COLO668 (cell line): ENCODE results near the gene MORF4L1.
"Not testable (repeated sequence)": the region's sequence is repeated elsewhere in the genome, so short reads cannot be mapped to it uniquely, and the experiment has no call there.

Source experiments
- DNase-seq: peaks from one replicate; lab custom pipeline; 2025; ENCODE audit not compliant: unreplicated experiment; lab: John Stamatoyannopoulos, UW

The MORF4L1 gene

DNA sequence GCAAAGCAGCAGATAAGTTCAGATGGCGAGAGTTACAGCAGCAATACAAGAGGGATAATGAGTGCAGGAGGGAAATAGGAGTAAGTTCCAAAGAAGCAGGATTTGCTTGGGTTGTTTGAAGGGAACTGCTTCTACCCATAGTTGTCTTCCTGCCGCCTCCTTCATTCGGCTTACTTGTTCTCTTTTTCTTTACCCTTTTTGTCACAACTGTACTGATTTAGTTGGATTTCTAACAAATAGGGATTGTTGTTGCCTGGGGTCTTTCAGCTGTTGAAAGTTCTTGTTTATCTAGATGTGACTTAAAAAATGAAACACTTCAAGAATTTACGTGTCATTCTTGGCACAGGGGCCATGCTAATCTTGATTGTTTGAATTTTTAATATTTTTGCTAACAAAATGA, 25.9 kb downstream of the MORF4L1 start:
- no peak for DNase-seq

DNA sequence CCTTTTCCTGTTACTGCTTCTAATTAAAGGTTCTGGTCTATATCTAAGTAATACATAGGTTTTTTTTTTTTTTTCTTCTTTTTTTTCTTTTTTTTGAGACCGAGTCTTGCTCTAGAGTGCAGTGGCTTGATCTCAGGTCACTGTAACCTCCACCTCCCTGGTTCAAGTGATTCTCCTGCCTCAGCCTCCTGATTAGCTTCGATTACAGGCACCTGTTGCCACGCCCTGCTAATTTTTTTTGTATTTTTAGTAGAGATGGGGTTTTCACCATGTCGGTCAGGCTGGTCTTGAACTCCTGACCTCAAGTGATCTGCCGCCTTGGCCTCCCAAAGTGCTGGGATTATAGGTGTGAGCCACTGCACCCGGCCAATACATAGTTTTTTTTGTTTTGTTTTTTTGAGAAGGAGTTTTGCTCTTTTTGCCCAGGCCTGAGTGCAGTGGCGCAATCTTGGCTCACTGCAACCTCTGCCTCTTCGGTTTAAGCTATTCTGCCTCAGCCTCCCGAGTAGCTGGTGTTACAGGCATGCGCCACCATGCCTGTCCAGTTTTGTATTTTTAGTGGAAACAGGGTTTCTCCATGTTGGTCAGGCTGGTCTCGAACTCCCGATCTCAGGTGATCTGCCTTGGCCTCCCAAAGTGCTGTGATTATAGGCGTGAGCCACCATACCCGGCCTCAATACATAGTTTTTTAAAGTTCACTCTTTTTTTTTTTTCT, 28.3 kb downstream of the MORF4L1 start:
- not testable (repeated sequence) for DNase-seq

GRCh38 chr15:78902281-78903032, 29.8 kb downstream of the MORF4L1 start:
- not testable (repeated sequence) for DNase-seq

- no peak for DNase-seq
These were observed 32.1 kb downstream of the MORF4L1 start for GRCh38 chr15:78904599-78905358.

DNA sequence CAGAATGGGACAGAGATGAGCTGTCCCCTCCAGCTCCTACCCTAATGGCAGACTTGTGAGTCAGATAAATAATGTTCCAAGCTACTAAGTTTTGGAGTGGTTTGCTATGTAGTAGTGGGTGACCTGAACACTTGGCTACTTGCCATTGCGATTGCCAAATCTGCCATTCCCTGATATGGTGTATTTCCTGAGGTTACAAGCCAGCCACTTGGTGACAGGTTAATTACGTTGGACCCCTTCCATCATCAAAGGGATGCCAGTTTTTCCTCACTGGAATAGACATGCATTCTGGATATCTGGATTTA, 33.6 kb downstream of the MORF4L1 start:
- DNase-seq: no peak

DNA sequence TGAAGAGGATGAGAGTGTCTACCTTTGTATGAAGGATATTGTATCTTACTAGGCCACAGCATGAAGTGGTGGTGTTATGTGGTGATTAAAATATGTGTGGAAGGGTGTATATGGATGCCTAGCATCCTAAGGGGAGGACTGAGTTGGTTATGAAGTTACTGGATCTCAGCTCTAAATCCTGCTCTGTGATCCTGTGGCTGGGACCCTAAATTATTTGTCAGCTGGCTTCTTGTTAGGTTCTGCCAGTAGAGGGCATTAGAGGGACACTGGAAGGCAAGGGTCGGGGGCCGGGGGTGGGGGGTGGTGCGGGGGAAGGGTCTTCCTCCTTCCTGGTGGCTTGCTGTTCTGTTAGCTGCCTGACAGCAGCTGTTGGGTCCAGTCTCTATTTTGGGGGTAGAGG, 34.9 kb downstream of the MORF4L1 start:
- no peak for DNase-seq

DNA sequence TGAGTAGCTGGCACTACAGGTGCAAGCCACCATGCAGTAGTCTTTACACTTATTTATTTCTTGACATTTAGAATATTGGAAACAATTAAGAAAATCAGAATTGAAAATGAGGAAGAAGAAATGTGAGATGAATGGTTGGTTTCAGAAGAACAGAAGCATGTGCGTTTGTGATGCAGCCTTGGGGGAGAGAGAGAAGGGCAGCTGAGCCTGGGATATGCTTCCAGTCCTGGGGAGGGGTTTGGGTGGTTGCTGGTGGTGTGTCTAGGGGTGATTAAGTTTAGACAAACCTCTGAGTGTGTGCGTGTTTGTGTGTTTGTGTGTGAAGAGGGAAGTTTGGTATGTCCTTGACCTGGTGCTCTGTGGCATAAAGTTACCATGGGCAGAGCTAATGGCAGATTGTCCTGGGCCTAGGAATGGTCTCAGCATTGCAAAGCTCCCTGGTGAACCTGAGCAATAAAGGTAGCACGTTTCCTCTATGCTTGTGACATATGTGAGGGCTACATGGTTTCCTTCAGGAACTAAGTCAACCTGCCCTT, 36.5 kb downstream of the MORF4L1 start:
- DNase-seq: no peak

DNA sequence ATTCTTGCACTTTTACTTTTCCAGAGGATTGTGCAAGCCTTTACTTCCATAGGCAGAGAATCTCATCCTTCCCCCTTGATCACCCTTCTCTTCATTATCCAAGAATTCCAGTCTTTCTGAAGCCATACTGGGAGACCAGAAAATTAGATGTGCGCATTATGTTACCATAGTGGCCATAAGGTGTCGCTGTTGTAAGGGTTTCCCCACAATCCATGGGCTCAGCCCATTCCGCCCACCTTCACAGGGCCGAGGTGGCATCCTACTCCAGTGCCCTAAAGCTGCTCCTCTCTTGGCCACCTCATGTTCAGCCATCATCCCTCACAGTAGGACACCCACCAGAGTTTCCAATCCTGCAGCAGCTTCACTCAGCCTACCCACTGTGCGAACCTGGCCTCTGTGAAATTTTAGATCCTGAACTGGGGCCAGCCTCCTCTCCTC, 37.1 kb downstream of the MORF4L1 start:
- DNase-seq: peak; percentile 19

- no peak for DNase-seq
These were observed 37.6 kb downstream of the MORF4L1 start for GRCh38 chr15:78910271-78910670.

DNA sequence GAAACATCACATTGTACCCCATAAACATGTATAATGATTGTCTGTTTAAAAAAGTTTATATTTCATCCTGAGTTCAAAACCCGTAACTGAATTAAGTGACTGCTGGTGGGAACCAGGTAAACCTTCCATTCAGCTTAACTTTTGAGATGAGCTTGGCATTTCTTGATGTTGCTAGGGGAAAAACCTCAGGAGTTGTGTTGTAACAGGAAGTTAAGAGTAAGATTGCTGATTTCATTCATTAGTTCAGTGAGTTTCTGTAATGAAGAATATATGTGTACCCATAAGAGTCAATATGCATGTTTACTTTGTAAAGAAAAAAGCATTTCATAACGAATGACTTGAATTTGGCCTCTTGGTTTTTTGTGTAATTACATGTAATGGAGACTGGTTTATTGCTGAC, 39.6 kb downstream of the MORF4L1 start:
- DNase-seq: no peak

- DNase-seq: no peak
These were observed 40.3 kb downstream of the MORF4L1 start for GRCh38 chr15:78913012-78913411.

GRCh38 chr15:78914027-78914764, 41.5 kb downstream of the MORF4L1 start:
- DNase-seq: no peak

GRCh38 chr15:78915341-78916087, 42.8 kb downstream of the MORF4L1 start:
- DNase-seq: no peak

- no peak for DNase-seq
These were observed 43.4 kb downstream of the MORF4L1 start for GRCh38 chr15:78916088-78916487.

- no peak for DNase-seq
These were observed 45.2 kb downstream of the MORF4L1 start for GRCh38 chr15:78917888-78918287.

- DNase-seq: no peak
These were observed 48.8 kb downstream of the MORF4L1 start for GRCh38 chr15:78921517-78921916.

DNA sequence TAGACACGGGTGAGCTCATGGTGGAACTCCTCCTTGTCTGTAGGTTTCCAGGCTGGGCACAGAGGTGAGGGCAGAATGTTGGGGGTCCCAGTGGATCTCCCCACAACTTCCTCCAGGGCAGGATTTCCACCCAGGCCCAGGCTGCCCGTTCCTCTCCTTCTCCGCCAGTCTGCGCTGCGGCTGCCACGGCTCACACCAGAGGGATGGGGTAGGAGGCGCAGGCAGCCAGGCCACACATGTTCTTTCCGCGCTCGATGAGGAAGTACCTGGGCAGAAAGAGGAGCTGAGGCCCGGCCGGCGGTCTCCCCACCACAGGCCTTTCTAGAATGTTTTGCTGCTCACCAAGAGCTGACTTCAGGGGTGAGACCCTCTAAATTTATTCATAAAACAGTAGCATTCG, 49.2 kb downstream of the MORF4L1 start:
- no peak for DNase-seq

DNA sequence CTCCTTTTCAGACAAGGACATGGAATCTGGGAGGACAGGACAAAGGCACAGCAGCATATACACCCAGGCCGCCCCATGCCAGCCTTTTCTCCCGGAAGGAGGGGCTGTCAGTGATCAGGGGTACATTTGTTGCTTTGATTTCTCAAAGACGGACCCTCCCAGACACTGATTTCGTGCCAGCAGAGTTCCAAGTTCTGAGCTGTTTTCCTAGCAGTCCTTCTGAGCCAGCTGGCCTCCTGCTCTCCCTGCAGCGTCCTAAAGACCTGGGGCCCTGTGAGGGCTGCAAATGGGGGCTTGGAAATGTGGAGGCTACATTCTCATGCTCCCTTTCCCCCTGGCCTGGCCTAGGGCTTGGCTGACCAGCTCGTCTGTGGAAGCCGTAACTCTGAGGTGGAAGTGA, 49.8 kb downstream of the MORF4L1 start:
- no peak for DNase-seq

- DNase-seq: no peak
These were observed 50.3 kb downstream of the MORF4L1 start for GRCh38 chr15:78923015-78923414.
